Measurements from ENCODE around the gene PARP6. TPM values are rescaled to one million over a fixed set of nuclear protein-coding genes. Genes with fewer than 3 reads are reported as not detected.

The PARP6 gene
- total and polyA plus RNA-seq, 9 of the 15 experiments (the other 6 are each of a cell fraction or from before 2014, with no cell fraction given) = 14.8 to 83.2 (median 28.3) TPM

DNA sequence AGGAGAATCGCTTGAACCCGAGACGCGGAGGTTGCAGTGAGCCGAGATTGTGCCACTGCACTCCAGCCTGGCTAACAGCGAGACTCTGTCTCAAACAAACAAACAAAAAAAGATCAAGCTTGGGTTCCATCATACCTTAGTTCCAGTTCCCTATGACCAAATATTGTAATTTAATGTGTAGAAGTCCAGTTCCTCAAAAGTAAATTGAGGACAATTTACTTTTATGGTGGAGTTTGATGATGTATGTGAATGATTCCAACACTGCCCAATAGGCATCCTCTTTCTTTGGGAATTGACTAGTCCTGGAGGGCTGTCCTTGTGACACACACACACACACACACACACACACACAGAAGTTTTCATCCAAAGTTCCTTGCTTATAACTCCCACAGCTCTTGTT, 38.6 kb downstream of the PARP6 start:
- Histone ChIP-seq H3K4me3 (no peak overlapping the region), H3K9me1 (ENCODE audit: control insufficient read depth, insufficient read depth, low read length) (no peaks in the 10 kb centered on the region), H3K79me2 (ENCODE audit: control insufficient read depth, insufficient read depth, low read length) (peaks cover 35% of the 10 kb centered on the region), H3K4me1 (replicated peaks in 1 of 2; ENCODE audit: control insufficient read depth in 2 of 2, insufficient read depth in 2 of 2, low read length in 2 of 2) (peaks cover 48 to 57% of the 10 kb centered on the region in 2 experiments), H3K36me3 (ENCODE audit: control insufficient read depth, insufficient read depth, low read length) (peaks cover 8% of the 10 kb centered on the region; the same call in 2 of the 3 replicates), H3K27ac (ENCODE audit: extremely low read depth, low read depth, low read length) (no peak overlapping the region), H3K27me3 (ENCODE audit: control insufficient read depth in 2 of 2, insufficient read depth in 2 of 2, low read length in 2 of 2) (no peaks in the 10 kb centered on the region), H4K20me1 (replicated peaks; ENCODE audit: control insufficient read depth, insufficient read depth, low read length) (peaks cover 5% of the 10 kb centered on the region), H3K9me3 (replicated peaks; ENCODE audit: control insufficient read depth, insufficient read depth, low read depth, low read length) (no peaks in the 10 kb centered on the region), H3K4me2 (ENCODE audit: insufficient read depth, low read length) (no peak overlapping the region), H2AFZ (ENCODE audit: low read depth, low read length) (no peak overlapping the region), H3K9ac (ENCODE audit: insufficient read depth in 1 of 2, low read depth in 2 of 2, low read length in 2 of 2) (no peak overlapping the region)
- WGBS (ENCODE audit: insufficient coverage, low coverage, missing lambda C conversion rate) = 98% methylated on average over 6 of the region's 6 CpGs
- no TSS peak for BruUV-seq (replicated peaks)
- intact Hi-C loops (cut with micrococcal nuclease) = loop anchor here (10.0 kb wide), 1 partner anchor 241 kb away; the partner anchor contains the start of gene ARIH1
- FAIRE-seq = no peak
- TF ChIP-seq ARNT (IDR thresholded peaks at IDR 0.05) = no peak
- TF ChIP-seq, protein P1, sequence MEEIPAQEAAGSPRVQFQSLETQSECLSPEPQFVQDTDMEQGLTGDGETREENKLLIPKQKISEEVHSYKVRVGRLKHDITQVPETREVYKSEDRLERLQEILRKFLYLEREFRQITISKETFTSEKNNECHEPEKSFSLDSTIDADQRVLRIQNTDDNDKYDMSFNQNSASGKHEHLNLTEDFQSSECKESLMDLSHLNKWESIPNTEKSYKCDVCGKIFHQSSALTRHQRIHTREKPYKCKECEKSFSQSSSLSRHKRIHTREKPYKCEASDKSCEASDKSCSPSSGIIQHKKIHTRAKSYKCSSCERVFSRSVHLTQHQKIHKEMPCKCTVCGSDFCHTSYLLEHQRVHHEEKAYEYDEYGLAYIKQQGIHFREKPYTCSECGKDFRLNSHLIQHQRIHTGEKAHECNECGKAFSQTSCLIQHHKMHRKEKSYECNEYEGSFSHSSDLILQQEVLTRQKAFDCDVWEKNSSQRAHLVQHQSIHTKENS (CRISPR knock-in tag; IDR thresholded peaks at IDR 0.05) = no peak
- TF ChIP-seq SMAD4 (CRISPR knock-in tag; conservative IDR thresholded peaks at IDR 0.05) = no peak
- no peak for TF ChIP-seq STAG1 (CRISPR knock-in tag; IDR thresholded peaks at IDR 0.05; ENCODE audit: borderline replicate concordance)
- TF ChIP-seq PHTF2 (CRISPR knock-in tag; IDR thresholded peaks at IDR 0.05) = no peak
- no peak for TF ChIP-seq ZNF507 (tag; conservative IDR thresholded peaks at IDR 0.05)
- no peak for TF ChIP-seq GABPA (tag; conservative IDR thresholded peaks at IDR 0.05; ENCODE audit: low read depth)
- TF ChIP-seq, protein P2, sequence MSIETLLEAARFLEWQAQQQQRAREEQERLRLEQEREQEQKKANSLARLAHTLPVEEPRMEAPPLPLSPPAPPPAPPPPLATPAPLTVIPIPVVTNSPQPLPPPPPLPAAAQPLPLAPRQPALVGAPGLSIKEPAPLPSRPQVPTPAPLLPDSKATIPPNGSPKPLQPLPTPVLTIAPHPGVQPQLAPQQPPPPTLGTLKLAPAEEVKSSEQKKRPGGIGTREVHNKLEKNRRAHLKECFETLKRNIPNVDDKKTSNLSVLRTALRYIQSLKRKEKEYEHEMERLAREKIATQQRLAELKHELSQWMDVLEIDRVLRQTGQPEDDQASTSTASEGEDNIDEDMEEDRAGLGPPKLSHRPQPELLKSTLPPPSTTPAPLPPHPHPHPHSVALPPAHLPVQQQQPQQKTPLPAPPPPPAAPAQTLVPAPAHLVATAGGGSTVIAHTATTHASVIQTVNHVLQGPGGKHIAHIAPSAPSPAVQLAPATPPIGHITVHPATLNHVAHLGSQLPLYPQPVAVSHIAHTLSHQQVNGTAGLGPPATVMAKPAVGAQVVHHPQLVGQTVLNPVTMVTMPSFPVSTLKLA (conservative IDR thresholded peaks at IDR 0.05) = no peak
- no peak for TF ChIP-seq HDAC6 (IDR thresholded peaks at IDR 0.05; ENCODE audit: low read depth, low read length)
- TF ChIP-seq, protein P3, sequence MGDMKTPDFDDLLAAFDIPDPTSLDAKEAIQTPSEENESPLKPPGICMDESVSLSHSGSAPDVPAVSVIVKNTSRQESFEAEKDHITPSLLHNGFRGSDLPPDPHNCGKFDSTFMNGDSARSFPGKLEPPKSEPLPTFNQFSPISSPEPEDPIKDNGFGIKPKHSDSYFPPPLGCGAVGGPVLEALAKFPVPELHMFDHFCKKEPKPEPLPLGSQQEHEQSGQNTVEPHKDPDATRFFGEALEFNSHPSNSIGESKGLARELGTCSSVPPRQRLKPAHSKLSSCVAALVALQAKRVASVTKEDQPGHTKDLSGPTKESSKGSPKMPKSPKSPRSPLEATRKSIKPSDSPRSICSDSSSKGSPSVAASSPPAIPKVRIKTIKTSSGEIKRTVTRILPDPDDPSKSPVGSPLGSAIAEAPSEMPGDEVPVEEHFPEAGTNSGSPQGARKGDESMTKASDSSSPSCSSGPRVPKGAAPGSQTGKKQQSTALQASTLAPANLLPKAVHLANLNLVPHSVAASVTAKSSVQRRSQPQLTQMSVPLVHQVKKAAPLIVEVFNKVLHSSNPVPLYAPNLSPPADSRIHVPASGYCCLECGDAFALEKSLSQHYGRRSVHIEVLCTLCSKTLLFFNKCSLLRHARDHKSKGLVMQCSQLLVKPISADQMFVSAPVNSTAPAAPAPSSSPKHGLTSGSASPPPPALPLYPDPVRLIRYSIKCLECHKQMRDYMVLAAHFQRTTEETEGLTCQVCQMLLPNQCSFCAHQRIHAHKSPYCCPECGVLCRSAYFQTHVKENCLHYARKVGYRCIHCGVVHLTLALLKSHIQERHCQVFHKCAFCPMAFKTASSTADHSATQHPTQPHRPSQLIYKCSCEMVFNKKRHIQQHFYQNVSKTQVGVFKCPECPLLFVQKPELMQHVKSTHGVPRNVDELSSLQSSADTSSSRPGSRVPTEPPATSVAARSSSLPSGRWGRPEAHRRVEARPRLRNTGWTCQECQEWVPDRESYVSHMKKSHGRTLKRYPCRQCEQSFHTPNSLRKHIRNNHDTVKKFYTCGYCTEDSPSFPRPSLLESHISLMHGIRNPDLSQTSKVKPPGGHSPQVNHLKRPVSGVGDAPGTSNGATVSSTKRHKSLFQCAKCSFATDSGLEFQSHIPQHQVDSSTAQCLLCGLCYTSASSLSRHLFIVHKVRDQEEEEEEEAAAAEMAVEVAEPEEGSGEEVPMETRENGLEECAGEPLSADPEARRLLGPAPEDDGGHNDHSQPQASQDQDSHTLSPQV (IDR thresholded peaks at IDR 0.05) = no peak
- TF ChIP-seq TOE1 (IDR thresholded peaks at IDR 0.05; ENCODE audit: borderline replicate concordance) = no peak
- no peak for TF ChIP-seq TOE1 (CRISPR knock-in tag; IDR thresholded peaks at IDR 0.05; ENCODE audit: borderline replicate concordance, low read depth)
- no peak for TF ChIP-seq ZNF785 (CRISPR knock-in tag; IDR thresholded peaks at IDR 0.05)
- TF ChIP-seq ZNF586 (CRISPR knock-in tag; conservative IDR thresholded peaks at IDR 0.05) = no peak
- no peak for TF ChIP-seq PHF21A (IDR thresholded peaks at IDR 0.05; ENCODE audit: borderline replicate concordance, low read depth)
- POLR2A ChIA-PET = no interaction called here
- CTCF ChIA-PET (ENCODE audit: low intra/inter-chr PET ratio) = no interaction called here
- no peak for DNase-seq (ENCODE audit: extremely low read depth in 1 of 4, low spot score in 3 of 4)
- no peak for ATAC-seq
- in situ Hi-C loops (cut with MboI) = no loop called here
